Left ventricle myocardium superior (tissue), 1 donor: ENCODE data around the gene TECPR2. TPM values are rescaled to one million over a fixed set of nuclear protein-coding genes. Genes with fewer than 3 reads are reported as not detected.
"Not testable (repeated sequence)": the region's sequence is repeated elsewhere in the genome, so short reads cannot be mapped to it uniquely, and the experiment has no call there.

Experiments
- ATAC-seq: fragments of 200-7000 bp; cut with Tn5 transposase; one replicate; pipeline ENCODE4 v1.9.1; 2020; ENCODE audit warnings: mild to moderate bottlenecking, moderate library complexity
- DNase-seq: peaks from one replicate; pipeline ENCODE4 v3.0.0-alpha.2; 2020
- intact Hi-C: fragments of 100-400 bp; cut with micrococcal nuclease; formaldehyde crosslinking; loops from one replicate; pipeline ENCODE4 v1.11.0; 2022
- microRNA-seq: library from miRNA; unstranded; fragments of <30 nt; microRNA quantifications from one replicate; pipeline ENCODE4 v1.2.0, GENCODE V29; 2020; ENCODE audit warnings: borderline number of aligned reads
- total RNA-seq: library from RNA; stranded (reverse); fragmentation: NEBNext Ultra II Directional; extraction: Animal tissue kit (Norgen Biotek cat#: 25700); gene quantifications from one replicate; pipeline ENCODE4 v1.2.1, GENCODE V29; 2021
- donor health status: DM: no; HTN: yes; CAD: no; lungs with severe emphysema.

TECPR2 gene
- total RNA-seq, 1 donor from 2014 or later = 22.5 TPM

DNA sequence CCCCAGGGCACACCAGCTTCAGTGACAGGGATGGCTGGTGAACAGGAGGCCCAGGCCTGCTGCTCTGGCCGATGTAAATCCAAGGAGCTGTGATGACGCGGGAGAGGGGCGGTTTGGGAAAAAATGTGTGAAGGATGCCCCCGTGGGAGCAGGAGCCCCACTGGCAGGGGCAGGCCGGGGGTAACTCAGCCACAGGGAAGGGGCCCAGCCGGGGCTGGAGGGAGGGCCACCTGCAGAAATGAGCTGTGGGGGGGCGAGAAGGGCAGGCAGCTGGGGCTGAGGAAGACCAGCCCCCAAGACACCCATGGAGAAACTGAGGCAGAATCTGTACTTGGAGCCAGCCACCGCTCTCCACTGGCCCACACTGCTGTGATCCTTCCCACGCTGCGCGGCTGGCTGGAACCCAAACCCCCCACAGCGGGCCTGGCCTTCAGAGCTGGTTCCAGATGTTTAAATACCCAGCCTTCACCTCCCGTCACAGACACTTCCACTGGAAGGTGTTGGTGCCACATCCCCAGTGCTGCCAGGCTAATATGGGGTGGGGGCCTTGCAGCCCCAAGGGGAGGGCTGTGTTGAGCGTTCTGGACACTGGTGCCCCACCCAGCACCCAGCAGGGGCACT, 175.3 kb downstream of the TECPR2 start:
- intact Hi-C loops = no loop called here
- ATAC-seq = no peak
- no peak for DNase-seq

DNA sequence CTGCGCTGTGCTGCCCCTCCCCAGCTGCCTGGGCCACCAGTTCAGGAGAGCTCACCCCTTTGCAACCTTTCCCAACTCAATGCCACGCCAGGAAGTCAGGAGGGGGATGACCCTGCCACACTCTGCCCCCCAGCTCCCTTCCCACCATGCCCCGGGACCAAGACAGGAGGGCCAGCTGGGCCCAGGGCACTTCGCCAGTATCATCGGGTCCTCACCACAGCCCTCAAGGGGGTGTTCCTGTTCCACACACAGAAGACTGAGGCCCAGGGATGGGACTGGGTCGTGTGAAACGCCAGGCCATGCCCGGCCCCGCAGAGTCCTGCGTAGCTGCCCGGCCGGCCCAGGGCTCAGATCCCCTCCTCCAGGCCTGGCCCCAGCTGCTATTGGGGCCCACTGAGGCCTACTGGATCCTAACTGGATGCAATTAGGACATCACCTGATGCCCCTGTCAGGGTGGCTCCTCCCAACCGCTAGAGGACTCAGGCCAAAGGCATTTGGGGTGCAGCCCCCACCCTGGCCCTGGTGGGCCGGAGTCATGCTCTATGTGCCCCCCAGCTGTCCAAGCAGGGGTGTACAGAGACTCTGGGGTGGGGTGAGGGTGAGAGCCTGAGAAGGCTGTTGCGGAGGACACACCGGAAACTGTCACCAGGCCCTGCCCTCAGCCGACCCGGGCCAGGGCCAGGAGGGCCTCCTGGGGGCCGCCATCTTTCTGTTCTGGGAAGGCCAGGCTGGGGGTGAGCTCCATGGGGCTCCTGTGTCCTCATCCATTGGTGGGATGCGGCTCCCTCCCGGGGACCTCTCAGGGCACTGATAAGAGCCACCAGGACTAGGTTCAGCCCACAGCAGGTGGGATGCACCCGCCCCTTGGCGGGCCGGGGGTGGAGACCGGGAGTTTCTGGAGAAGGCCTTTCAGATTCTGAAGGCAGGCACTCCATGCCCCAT, 176.1 kb downstream of the TECPR2 start:
- DNase-seq = no peak
- no peak for ATAC-seq
- intact Hi-C loops = no loop called here

- peak; percentile 77 for DNase-seq
- intact Hi-C loops = no loop called here
- ATAC-seq = peak; percentile 60
These were observed 177.0 kb downstream of the TECPR2 start for GRCh38 chr14:102539544-102540314.

DNA sequence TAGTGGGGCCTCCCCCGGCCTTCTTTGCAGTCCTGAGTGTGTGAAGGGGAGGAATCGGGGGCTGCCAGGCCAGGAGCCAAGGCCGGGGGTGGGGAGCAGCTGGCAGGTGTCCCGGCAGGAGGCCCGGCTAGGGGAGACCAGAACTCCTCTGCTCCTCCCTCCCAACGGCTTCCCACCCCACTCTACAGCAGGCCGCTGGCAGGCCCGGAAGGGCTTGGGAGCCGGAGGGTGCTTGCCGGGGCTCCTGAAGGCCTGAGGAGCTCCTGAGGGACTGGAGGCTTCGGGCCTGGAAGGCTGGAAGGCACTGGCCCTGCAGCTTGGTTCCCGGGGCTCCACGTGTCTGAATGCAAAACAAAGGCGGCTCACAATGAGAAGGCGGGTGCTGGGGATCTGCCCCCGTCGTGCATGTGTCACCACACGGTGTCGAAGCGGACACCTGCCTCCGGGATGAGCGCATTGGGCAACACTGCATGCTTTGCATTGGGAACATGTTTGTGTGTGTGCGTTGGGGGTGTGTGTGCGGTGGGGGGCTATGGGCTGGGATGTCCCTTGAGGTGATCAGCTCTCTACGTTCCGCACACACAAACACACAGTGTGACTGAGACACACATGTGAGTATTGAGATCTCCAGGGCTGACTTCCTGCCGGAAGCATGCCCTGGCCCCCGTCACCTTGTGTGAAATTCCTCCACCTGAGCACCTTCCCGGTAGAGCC, 177.7 kb downstream of the TECPR2 start:
- DNase-seq (no peak), ATAC-seq (peak; percentile 16)
- intact Hi-C loops = no loop called here

- intact Hi-C loops = not testable (repeated sequence)
These were observed 178.3 kb downstream of the TECPR2 start for GRCh38 chr14:102541029-102541491.

DNA sequence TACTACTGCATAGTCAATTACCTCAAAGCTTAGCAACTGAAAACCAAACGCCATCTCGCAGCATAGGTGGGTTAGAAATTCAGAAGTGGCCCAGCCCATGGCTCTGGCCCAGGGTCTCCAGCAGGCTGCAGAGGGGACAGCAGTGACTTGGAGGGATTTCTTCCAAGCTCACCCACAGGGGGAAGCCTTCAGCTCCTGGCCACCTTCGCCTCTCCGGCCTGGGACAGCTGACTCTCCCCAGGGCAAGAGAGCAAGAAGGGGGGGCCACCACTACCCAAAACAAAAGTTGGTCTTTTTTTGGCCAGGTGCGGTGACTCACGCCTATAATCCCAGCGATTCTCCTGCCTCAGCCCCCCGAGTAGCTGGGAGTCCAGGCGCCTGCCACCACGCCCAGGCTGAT, 179.0 kb downstream of the TECPR2 start:
- DNase-seq (no peak), ATAC-seq (no peak)
- intact Hi-C loops = no loop called here

More at GRCh38 chr14:102541029-102541491, 178.3 kb downstream of the TECPR2 start:
- ATAC-seq, DNase-seq: not testable (repeated sequence)

DNA sequence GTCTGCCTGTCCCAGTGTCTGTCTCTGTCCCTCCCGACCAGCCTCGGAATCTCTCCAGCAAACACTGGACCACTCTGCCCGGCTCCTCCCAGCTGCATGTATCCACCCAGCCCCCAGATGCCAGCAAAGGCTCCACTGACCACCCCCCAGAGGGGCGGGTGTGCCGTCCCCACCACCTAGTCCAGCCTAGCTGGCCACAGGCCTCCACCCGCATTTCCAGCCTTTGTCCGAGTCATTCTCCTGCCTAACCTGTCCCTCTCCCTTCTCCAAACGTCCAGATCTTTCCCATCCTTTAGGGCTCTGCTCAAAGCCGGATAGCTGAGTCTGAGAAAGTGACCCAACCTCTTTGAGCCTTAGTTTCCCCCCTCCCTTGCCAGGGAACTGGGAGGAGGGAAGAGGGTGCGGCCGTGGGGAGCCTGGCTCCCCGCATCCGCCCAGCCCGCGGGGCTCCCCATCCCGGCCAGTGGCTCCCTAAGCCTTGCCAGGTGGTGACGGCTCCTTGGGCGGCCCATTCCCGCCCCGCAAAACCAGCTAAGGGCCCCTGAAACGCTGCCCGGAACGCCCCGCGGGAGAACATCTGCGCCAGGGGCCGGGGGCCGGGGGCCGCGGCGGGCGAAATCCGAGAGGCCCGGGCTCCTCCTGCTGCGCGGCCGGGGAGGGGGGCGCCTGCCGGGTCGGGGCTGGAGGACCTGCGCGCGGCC, 181.5 kb downstream of the TECPR2 start:
- ATAC-seq (no peak), DNase-seq (no peak)
- intact Hi-C loops = no loop called here

GRCh38 chr14:102544747-102545460, 182.2 kb downstream of the TECPR2 start:
- peak; percentile 31 for ATAC-seq
- intact Hi-C loops = no loop called here
- DNase-seq = peak; percentile 60

DNA sequence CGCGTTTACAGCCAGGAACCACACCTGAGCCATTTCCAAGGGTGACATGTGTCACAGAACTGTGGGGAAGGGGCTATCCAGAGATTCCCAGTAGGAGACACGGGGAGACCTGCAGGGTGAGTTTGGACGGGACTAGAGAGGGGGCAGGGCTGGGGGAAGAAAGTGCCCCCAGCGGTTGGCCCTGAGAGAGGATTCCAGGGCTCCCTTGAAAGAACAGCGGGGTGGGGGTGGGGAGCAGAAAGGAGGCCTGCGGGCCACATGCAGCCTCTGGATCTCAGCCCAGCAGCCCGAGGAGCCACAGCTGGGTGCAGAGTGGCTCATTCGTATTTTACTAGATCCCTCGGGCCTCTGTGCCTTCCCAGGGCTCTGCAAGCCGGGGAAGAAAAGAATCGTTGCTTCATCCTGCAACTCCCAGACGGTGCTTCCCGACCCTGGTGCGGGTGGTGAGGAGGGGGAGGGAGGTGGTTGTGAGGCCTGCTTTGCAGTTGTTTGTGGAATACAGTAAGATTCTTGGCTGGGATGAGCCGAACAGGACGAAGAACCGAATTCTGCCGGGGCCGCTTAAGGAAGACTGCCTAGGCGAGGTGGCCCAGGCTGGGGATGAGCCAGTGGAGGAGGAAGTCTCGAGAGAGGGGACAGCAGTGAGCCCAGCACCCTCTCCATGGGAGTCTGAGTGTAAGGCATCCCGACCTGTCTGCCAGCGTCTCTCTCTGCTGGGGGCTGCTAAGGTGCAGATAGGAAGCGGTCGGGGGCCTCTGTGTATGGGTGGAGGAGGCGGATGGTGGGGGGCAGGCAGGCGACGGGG, 182.9 kb downstream of the TECPR2 start:
- intact Hi-C loops = no loop called here
- peak; percentile 44 for DNase-seq
- ATAC-seq = peak; percentile 60

- ATAC-seq (no peak), DNase-seq (no peak)
- intact Hi-C loops = no loop called here
These were observed 186.0 kb downstream of the TECPR2 start for GRCh38 chr14:102548616-102549240.

- DNase-seq, intact Hi-C loops, ATAC-seq: not testable (repeated sequence)
These were observed 188.2 kb downstream of the TECPR2 start for GRCh38 chr14:102550927-102551401.

Small RNA genes within 50 kb of the gene (microRNA-seq; reads per million reads assigned to microRNA genes)
- not detected for gene MIR4309

Other genes with a start within 250 kb of the TECPR2 start
- 20.5 TPM for gene WDR20, start 223.0 kb upstream of the TECPR2 start, total RNA-seq
- 10.9 TPM for gene MOK, start 57.8 kb upstream of the TECPR2 start, total RNA-seq
- gene ZNF839, start 43.2 kb upstream of the TECPR2 start, total RNA-seq = 7.4 TPM
- gene CINP, start 51 bp upstream of the TECPR2 start, total RNA-seq = 33.7 TPM
- gene ANKRD9, start 146.8 kb downstream of the TECPR2 start, total RNA-seq = 167 TPM
- gene RCOR1, start 229.7 kb downstream of the TECPR2 start, total RNA-seq = 13.0 TPM